ENCODE measurements around the gene GNG13. TPM values are rescaled to one million over a fixed set of nuclear protein-coding genes. Genes with fewer than 3 reads are reported as not detected.

GNG13 gene, protein sequence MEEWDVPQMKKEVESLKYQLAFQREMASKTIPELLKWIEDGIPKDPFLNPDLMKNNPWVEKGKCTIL
- total RNA-seq = not detected
- long read RNA-seq = 0 reads

DNA sequence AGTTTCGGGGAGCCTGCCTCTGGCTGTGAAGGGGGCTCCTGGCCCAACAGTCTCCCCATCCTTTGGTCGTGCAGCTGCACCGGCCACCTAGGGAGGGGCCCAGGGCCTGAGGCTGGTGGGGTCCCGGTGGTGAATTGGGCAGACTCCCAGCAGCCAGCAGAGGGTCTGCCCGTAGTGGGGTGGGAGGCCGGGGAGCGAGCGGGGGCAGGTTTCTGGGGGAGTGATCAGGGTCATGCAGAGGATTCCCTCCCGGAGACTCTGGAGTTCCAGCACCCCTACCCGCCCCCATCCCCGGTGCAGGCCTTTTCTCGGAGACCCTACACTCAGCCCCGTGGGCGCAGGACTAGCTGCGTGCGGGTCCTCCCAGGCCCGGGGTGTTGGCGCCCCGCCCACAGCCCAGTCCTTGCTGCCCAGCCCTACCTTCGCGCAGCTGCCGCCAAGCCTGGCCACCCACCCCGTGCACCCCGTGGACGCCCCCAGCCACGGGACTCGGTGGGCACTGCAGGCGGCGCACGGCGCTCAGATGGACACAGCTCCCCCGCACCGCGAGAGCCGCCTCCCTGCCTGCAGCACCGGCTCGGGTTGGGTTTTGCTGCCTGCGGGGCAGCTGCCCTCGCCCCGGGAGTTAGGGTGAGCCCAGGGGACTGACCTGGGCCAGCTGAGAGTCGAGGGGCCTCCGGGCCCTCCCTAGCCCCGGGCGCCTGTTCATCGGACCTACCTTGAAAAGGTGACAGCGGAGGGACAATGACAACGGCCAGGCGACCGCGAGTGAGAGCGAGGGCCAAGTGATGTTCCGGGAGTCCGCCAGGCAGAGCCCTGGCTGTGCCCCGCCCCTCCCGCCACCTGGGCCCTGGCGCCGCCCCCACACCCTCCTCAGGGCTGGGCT lies at the start of gene GNG13:
Gene GNG13, minus strand, starts transcription at position 787 of the 886 bp plus-strand sequence. CDS start 1,657 bp downstream, outside the sequence.
- Histone ChIP-seq H3K9me3 (no peaks in the 10 kb centered on the region), H3K27ac (no peak within 1 kb of the TSS), H3K36me3 (no peaks in the 10 kb centered on the region), H3K4me1 (no peaks in the 10 kb centered on the region), H3K27me3 (no peaks in the 10 kb centered on the region), H3K4me3 (no peak within 1 kb of the TSS)
- DNase-seq = no peak
- no peak for TF ChIP-seq POLR2A (IDR thresholded peaks at IDR 0.05)
- TF ChIP-seq, protein P1, sequence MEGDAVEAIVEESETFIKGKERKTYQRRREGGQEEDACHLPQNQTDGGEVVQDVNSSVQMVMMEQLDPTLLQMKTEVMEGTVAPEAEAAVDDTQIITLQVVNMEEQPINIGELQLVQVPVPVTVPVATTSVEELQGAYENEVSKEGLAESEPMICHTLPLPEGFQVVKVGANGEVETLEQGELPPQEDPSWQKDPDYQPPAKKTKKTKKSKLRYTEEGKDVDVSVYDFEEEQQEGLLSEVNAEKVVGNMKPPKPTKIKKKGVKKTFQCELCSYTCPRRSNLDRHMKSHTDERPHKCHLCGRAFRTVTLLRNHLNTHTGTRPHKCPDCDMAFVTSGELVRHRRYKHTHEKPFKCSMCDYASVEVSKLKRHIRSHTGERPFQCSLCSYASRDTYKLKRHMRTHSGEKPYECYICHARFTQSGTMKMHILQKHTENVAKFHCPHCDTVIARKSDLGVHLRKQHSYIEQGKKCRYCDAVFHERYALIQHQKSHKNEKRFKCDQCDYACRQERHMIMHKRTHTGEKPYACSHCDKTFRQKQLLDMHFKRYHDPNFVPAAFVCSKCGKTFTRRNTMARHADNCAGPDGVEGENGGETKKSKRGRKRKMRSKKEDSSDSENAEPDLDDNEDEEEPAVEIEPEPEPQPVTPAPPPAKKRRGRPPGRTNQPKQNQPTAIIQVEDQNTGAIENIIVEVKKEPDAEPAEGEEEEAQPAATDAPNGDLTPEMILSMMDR (IDR thresholded peaks at IDR 0.05) = no peak
- intact Hi-C loops (cut with DNase I) = no loop called here
- no peak for ATAC-seq
- 0% methylated on average over 2 of the region's 57 CpGs for WGBS (ENCODE audit: insufficient coverage, low coverage, low lambda C conversion rate, missing lambda C conversion rate)

DNA sequence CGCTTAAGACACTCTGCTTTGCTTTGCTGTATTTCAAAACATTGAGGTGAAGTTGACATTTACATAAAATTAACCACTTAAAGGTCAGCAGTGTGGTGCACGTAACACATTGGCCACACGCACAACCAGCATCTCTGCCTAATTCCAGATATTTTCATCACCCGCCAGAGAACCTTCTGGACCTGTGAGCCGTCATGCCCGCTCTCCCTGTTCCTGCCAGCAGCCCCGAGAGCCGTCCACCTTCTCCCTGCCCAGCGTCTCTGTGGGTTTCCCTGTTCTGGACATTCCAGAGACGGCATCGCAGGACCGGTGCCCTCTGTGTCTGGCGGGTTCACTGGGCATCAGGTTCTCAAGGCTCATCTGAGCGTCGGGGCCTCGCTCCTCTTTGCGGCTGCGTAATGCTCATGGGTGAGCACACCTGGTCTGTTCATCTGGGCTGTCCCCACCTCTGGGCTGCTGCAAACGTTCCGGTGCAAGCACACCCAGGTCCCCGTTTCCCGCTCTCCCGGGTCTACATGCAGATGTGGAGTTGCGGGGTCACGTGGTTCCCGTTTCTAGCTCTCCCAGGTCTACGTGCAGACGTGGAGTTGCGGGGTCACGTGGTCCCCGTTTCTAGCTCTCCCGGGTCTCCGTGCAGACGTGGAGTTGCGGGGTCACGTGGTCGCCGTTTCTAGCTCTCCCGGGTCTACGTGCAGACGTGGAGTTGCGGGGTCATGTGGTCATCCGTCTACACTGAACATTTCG lies 48.1 kb upstream of the GNG13 start:
- H3K4me3 ChIP-seq = no peak overlapping the region
- H3K4me1 ChIP-seq = no peaks in the 10 kb centered on the region
- intact Hi-C loops (cut with DNase I) = no loop called here
- no peaks in the 10 kb centered on the region for H3K27me3 ChIP-seq
- no peaks in the 10 kb centered on the region for H3K9me3 ChIP-seq
- DNase-seq (no peak), ATAC-seq (no peak)
- no peaks in the 10 kb centered on the region for H3K36me3 ChIP-seq
- H3K27ac ChIP-seq = no peak overlapping the region
- WGBS (ENCODE audit: insufficient coverage, low coverage, low lambda C conversion rate, missing lambda C conversion rate) = 86% methylated on average over 12 of the region's 44 CpGs
- no peak for TF ChIP-seq POLR2A (IDR thresholded peaks at IDR 0.05)
- TF ChIP-seq, protein P1 (IDR thresholded peaks at IDR 0.05) = no peak

DNA sequence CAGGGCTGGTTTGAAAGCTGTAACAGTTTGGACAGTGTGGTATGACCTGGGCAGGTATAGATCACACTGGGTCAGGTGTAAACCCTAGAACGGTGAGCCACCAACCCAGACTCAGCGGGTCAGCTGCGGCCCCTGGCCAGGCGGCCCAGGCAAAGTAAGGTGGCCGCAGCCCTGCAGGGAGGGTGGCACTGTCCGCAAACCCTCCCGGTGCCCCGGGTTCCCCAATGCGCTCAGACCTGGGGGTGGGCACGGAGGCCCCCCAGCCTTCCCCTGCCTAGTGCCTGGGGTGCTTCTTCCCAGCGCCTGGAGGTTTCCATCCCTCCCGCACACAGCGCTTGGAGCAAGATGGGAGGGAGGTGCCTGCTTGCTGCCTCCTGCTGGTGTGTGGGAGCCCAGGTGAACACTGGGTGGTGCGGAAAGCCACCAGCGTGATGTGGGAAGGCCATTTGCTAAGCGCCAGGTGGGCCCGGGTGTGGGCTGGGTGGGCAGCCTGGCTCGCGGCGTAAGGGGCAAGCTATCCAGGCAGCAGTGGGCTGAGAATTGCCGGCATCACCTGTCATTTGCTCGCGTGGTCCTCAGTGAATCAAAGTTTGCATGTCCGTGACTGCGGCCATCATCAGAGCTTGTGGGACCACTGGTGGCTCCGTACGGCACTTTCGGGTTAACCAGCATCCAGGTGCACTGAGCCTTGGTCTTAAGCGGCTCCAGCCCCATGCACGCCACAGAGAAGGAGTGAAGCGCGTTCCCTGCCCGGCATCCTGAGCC lies 47.3 kb upstream of the GNG13 start:
- H3K27ac ChIP-seq = no peak overlapping the region
- ATAC-seq = no peak
- H3K36me3 ChIP-seq = no peaks in the 10 kb centered on the region
- intact Hi-C loops (cut with DNase I) = no loop called here
- H3K27me3 ChIP-seq = no peaks in the 10 kb centered on the region
- 89% methylated on average over 8 of the region's 33 CpGs for WGBS (ENCODE audit: insufficient coverage, low coverage, low lambda C conversion rate, missing lambda C conversion rate)
- no peak overlapping the region for H3K4me3 ChIP-seq
- H3K9me3 ChIP-seq = no peaks in the 10 kb centered on the region
- no peak for DNase-seq
- no peak for TF ChIP-seq POLR2A (IDR thresholded peaks at IDR 0.05)
- TF ChIP-seq, protein P1 (IDR thresholded peaks at IDR 0.05) = no peak
- H3K4me1 ChIP-seq = no peaks in the 10 kb centered on the region

DNA sequence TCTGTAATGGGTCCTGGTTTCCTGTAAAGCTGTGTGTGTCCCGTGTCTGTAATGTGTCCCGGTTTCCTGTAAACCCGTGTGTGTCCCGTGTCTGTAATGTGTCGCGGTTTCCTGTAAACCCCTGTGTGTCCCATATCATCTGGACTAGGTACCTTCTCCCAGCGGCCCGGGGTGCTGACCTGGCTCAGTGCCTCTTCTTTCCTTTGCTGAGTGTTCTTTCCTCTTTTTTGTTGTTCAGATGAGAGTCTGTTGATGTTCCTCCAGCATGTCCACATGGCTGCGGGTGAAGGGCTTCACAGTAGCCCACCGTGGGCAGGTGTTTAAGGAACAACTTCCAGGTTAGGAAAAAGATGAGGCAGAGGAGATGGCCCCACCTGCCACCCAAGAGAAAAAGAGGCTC lies 46.6 kb upstream of the GNG13 start:
- no peaks in the 10 kb centered on the region for H3K36me3 ChIP-seq
- no peak overlapping the region for H3K27ac ChIP-seq
- no peaks in the 10 kb centered on the region for H3K27me3 ChIP-seq
- TF ChIP-seq POLR2A (IDR thresholded peaks at IDR 0.05) = no peak
- TF ChIP-seq, protein P1 (IDR thresholded peaks at IDR 0.05) = no peak
- no peaks in the 10 kb centered on the region for H3K9me3 ChIP-seq
- WGBS (ENCODE audit: insufficient coverage, low coverage, low lambda C conversion rate, missing lambda C conversion rate) = 85% methylated on average over 8 of the region's 10 CpGs
- H3K4me1 ChIP-seq = no peaks in the 10 kb centered on the region
- no peak overlapping the region for H3K4me3 ChIP-seq
- no peak for ATAC-seq
- DNase-seq = no peak
- intact Hi-C loops (cut with DNase I) = no loop called here

Measured in right lobe of liver (tissue), 6 donors.